Liver (tissue), 9 donors: ENCODE results near the gene MYO5A. TPM values are rescaled to one million over a fixed set of nuclear protein-coding genes. Genes with fewer than 3 reads are reported as not detected.

Experiments used
- DNase-seq: peaks from one replicate; pipeline ENCODE4 v3.0.0-alpha.2; 2017; ENCODE audit warnings: low spot score
- H3K27ac ChIP-seq, 2 donors: one replicate each; pipeline ENCODE4 v1.7.0; 2013; ENCODE audit warnings: inconsistent platforms in 2 of 2, low read length in 2 of 2, control low read depth in 1 of 2, low read depth in 1 of 2, mild to moderate bottlenecking in 1 of 2
- H3K27me3 ChIP-seq, 4 donors: one replicate each; pipeline versions ENCODE4 v1.6.1 to v1.7.0; 2013; ENCODE audit warnings: low read length in 3 of 4, inconsistent platforms in 1 of 4, mild to moderate bottlenecking in 1 of 4, moderate library complexity in 1 of 4; ENCODE audit not compliant: control insufficient read depth in 4 of 4, insufficient read depth in 4 of 4
- H3K36me3 ChIP-seq, 4 donors: one replicate each; pipeline versions ENCODE4 v1.6.1 to v1.7.0; 2013; ENCODE audit warnings: low read length in 3 of 4, mild to moderate bottlenecking in 3 of 4, low read depth in 1 of 4, moderate library complexity in 1 of 4; ENCODE audit not compliant: control insufficient read depth in 4 of 4, insufficient read depth in 3 of 4
- H3K4me1 ChIP-seq, 4 donors: one replicate each; pipeline versions ENCODE4 v1.6.1 to v1.7.0; 2013; ENCODE audit warnings: low read length in 3 of 4, mild to moderate bottlenecking in 3 of 4, moderate library complexity in 1 of 4; ENCODE audit not compliant: control insufficient read depth in 4 of 4, insufficient read depth in 4 of 4
- H3K4me3 ChIP-seq, 3 donors: one replicate each; pipeline versions ENCODE4 v1.6.1 to v1.7.0; 2013; ENCODE audit warnings: low read length in 3 of 3, control low read depth in 1 of 3, low read depth in 1 of 3, mild to moderate bottlenecking in 1 of 3
- H3K9ac ChIP-seq, 2 donors: one replicate each; pipeline ENCODE4 v1.7.0; 2013; ENCODE audit warnings: low read length in 2 of 2, mild to moderate bottlenecking in 2 of 2, moderate library complexity in 2 of 2, control low read depth in 1 of 2, low read depth in 1 of 2
- H3K9me3 ChIP-seq, 4 donors: one replicate each; pipeline versions ENCODE4 v1.6.1 to v1.7.0; 2013; ENCODE audit warnings: low read length in 3 of 4; ENCODE audit not compliant: control insufficient read depth in 4 of 4
- CTCF ChIP-seq: fragments of 150-350 bp; IDR thresholded peaks from 2 replicates; pipeline ENCODE4 v1.5.1; 2017; ENCODE audit warnings: improper control_type of control experiment, low read depth, low read length; ENCODE audit not compliant: missing input control
- EGR1 ChIP-seq, 2 donors: IDR thresholded peaks; 2 replicates each; pipeline ENCODE4 v1.6.1; 2016 to 2018; ENCODE audit warnings: antibody characterized with exemption in 2 of 2, low read depth in 2 of 2
- FOXA2 ChIP-seq: IDR thresholded peaks from 2 replicates; pipeline ENCODE4 v1.6.1; 2016; ENCODE audit warnings: antibody characterized with exemption
- GABPA ChIP-seq, 2 donors: IDR thresholded peaks in 1 of 2; conservative IDR thresholded peaks in 1 of 2; 2 replicates each; pipeline ENCODE4 v1.6.1; 2016; ENCODE audit warnings: antibody characterized with exemption in 2 of 2, mild to moderate bottlenecking in 1 of 2, moderate library complexity in 1 of 2
- HNF4A ChIP-seq, 2 donors: conservative IDR thresholded peaks; 2 replicates each; pipeline ENCODE4 v1.6.1; 2016; ENCODE audit warnings: antibody characterized with exemption in 2 of 2, mild to moderate bottlenecking in 2 of 2
- MAX ChIP-seq: IDR thresholded peaks from 2 replicates; pipeline ENCODE4 v1.6.1; 2016; ENCODE audit warnings: antibody characterized with exemption
- NR2F2 ChIP-seq: IDR thresholded peaks from 2 replicates; pipeline ENCODE4 v1.6.1; 2016; ENCODE audit warnings: antibody characterized with exemption
- RAD21 ChIP-seq, 2 donors: IDR thresholded peaks; 2 replicates each; pipeline ENCODE4 v1.6.1; 2016; ENCODE audit warnings: antibody characterized with exemption in 2 of 2, mild to moderate bottlenecking in 2 of 2
- REST ChIP-seq: IDR thresholded peaks from 2 replicates; pipeline ENCODE4 v1.6.1; 2016; ENCODE audit warnings: antibody characterized with exemption, mild to moderate bottlenecking
- RXRA ChIP-seq, 2 donors: IDR thresholded peaks; 2 replicates each; pipeline ENCODE4 v1.6.1; 2017 to 2018; ENCODE audit warnings: antibody characterized with exemption in 2 of 2, mild to moderate bottlenecking in 1 of 2
- TAF1 ChIP-seq: conservative IDR thresholded peaks from 2 replicates; pipeline ENCODE4 v1.6.1; 2016; ENCODE audit warnings: antibody characterized with exemption, mild to moderate bottlenecking
- WGBS: extraction: QIAGEN DNeasy Blood & Tissue Kit; methylation state at CpG from one replicate; pipeline ENCODE4 v1.1.7; 2013; 5-methylcytosine and 5-hydroxymethylcytosine counted together
- polyA plus RNA-seq, 2 donors: library from polyadenylated mRNA; stranded (reverse) in 1 of 2; unstranded in 1 of 2; fragments of 200-250 nt in 1 of 2; fragments of >200 nt in 1 of 2; fragmentation: Nextera tagmentation in 1 of 2; extraction: Ambion mirVana in 1 of 2; gene quantifications; one replicate each; pipeline versions ENCODE4 v1.2.1 to v1.2.3, GENCODE V29; 2013 to 2015
- total RNA-seq, 2 donors: library from RNA; depleted of rRNA; stranded (reverse); fragments of >200 nt; gene quantifications; one replicate each; pipeline ENCODE4 v1.2.3, GENCODE V29; 2014
- TF ChIP-seq, protein P1 (sequence below): IDR thresholded peaks from 2 replicates; pipeline ENCODE4 v1.6.1; 2016; ENCODE audit warnings: antibody characterized with exemption
- TF ChIP-seq, protein P2 (sequence below): IDR thresholded peaks from 2 replicates; pipeline ENCODE4 v1.6.1; 2016; ENCODE audit warnings: antibody characterized with exemption
- donor health status: healthy.
- donor health status: healthy.
- donor health status: healthy.
- donor health status: healthy.
- donor health status: healthy.

Gene MYO5A
- total and polyA plus RNA-seq, 4 donors, result 1.0 to 7.1 (median 3.0) TPM

GRCh38 chr15:52499506-52499905, 29.2 kb downstream of the MYO5A start:
- Histone ChIP-seq H3K4me1 (no peaks in the 10 kb centered on the region), H3K9ac (no peak overlapping the region), H3K4me3 (no peak overlapping the region), H3K27ac (no peak overlapping the region), H3K36me3 (no peaks in the 10 kb centered on the region), H3K9me3 (no peaks in the 10 kb centered on the region), H3K27me3 (no peaks in the 10 kb centered on the region)
- TF ChIP-seq, protein P1, sequence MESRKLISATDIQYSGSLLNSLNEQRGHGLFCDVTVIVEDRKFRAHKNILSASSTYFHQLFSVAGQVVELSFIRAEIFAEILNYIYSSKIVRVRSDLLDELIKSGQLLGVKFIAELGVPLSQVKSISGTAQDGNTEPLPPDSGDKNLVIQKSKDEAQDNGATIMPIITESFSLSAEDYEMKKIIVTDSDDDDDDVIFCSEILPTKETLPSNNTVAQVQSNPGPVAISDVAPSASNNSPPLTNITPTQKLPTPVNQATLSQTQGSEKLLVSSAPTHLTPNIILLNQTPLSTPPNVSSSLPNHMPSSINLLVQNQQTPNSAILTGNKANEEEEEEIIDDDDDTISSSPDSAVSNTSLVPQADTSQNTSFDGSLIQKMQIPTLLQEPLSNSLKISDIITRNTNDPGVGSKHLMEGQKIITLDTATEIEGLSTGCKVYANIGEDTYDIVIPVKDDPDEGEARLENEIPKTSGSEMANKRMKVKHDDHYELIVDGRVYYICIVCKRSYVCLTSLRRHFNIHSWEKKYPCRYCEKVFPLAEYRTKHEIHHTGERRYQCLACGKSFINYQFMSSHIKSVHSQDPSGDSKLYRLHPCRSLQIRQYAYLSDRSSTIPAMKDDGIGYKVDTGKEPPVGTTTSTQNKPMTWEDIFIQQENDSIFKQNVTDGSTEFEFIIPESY, result no peak
- TF ChIP-seq FOXA2 (no peak), MAX (no peak), RXRA (IDR thresholded peaks at IDR 0.05) (no peak), GABPA (IDR thresholded peaks at IDR 0.05 in 1 of 2, conservative IDR thresholded peaks at IDR 0.05 in 1 of 2) (no peak), NR2F2 (no peak), CTCF (no peak)
- no peak for DNase-seq
- WGBS, result 93% methylated on average over 3 of the region's 3 CpGs

DNA sequence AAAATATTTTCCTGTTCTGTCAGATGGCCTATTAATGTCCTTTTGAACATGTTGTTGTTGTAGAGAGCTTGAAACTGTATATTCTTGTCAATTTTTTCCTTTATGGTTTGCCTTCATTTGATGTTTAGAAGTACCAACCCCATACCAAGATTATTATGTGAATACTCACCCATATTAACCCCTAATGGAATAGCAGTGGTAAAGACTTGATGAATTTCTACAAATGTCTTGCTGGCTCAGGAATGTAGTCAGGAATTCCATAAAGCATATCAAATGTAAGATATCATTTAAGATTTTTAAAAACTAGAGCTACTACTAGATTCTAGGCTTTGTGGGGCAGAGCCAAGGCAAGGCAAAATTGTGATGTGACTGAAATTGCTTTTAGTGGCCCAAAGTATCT, 30.0 kb downstream of the MYO5A start:
- DNase-seq, result no peak
- Histone ChIP-seq H3K4me1 (no peaks in the 10 kb centered on the region), H3K36me3 (no peaks in the 10 kb centered on the region), H3K4me3 (no peak overlapping the region), H3K27me3 (no peaks in the 10 kb centered on the region), H3K27ac (no peak overlapping the region), H3K9me3 (no peaks in the 10 kb centered on the region), H3K9ac (no peak overlapping the region)
- TF ChIP-seq MAX, result no peak
- TF ChIP-seq, protein P2, sequence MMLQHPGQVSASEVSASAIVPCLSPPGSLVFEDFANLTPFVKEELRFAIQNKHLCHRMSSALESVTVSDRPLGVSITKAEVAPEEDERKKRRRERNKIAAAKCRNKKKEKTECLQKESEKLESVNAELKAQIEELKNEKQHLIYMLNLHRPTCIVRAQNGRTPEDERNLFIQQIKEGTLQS, result no peak
- no peak for TF ChIP-seq RAD21 (IDR thresholded peaks at IDR 0.05)
- TF ChIP-seq EGR1 (IDR thresholded peaks at IDR 0.05; ENCODE audit: low read depth in 2 of 2), result no peak
- TF ChIP-seq, protein P1, result no peak
- no peak for TF ChIP-seq CTCF
- no peak for TF ChIP-seq HNF4A (conservative IDR thresholded peaks at IDR 0.05)
- TF ChIP-seq FOXA2, result no peak
- no peak for TF ChIP-seq TAF1
- no peak for TF ChIP-seq NR2F2
- TF ChIP-seq REST, result no peak
